HCT116 (cell line): Measurements from ENCODE around the gene KRTDAP. TPM values are rescaled to one million over a fixed set of nuclear protein-coding genes. Genes with fewer than 3 reads are reported as not detected.

Source experiments
- ATAC-seq: fragments of 200-7000 bp; cut with Tn5 transposase; 2 replicates; pipeline ENCODE4 v1.9.1; 2020; ENCODE audit warnings: mild to moderate bottlenecking, moderate library complexity
- BruUV-seq: library from RNA; stranded (reverse); fragments of 400-500 nt; replicated peaks from 2 replicates; lab custom pipeline; 2021; lab: Mats Ljungman, UMichigan
- CTCF ChIA-PET: fragments of 300-600 bp; sonication (Branson Sonifier 250); formaldehyde crosslinking; loops from one replicate; lab custom pipeline; 2021; ENCODE audit warnings: antibody characterized with exemption; lab: Charles Lee
- POLR2A ChIA-PET: fragments of 300-600, 350-600 bp; sonication (Branson Sonifier 250); formaldehyde crosslinking; loops from one replicate; lab custom pipeline; 2021; ENCODE audit warnings: antibody characterized with exemption; lab: Charles Lee
- RAD21 ChIA-PET, 2 experiments: fragments of 300-600 bp; sonication (Branson Sonifier 250); formaldehyde crosslinking; loops; one replicate each; lab custom pipeline; 2023; ENCODE audit warnings: low total read pairs in 2 of 2; ENCODE audit not compliant: uncharacterized antibody in 2 of 2, unreplicated experiment in 2 of 2, low non-redundant PET in 1 of 2; lab: Charles Lee
- DNase-seq: peaks from one replicate; pipeline ENCODE4 v3.0.0-alpha.2; 2010; ENCODE audit warnings: low read depth, low spot score
- H2AFZ ChIP-seq: fragments of 200-600 bp; shearing (Covaris generic), sonication (generic); 2 replicates; pipeline ENCODE4 v1.6.1; 2017; ENCODE audit warnings: low read depth, mixed run types, mixed read lengths, antibody characterized with exemption, low read length; ENCODE audit not compliant: poor library complexity, severe bottlenecking
- H3K27ac ChIP-seq: 2 replicates; pipeline ENCODE4 v1.5.1; 2012; ENCODE audit warnings: low read depth, low read length
- H3K27me3 ChIP-seq: fragments of 200-600 bp; sonication (generic); 2 replicates; pipeline ENCODE4 v1.6.1; 2016; ENCODE audit warnings: mixed run types, low read length, mixed read lengths; ENCODE audit not compliant: insufficient read depth
- H3K36me3 ChIP-seq, 2 experiments: fragments of 200-500 bp in 1 of 2; fragments of 200-600 bp in 1 of 2; sonication (Bioruptor generic) in 1 of 2; sonication (generic) in 1 of 2; 2 replicates each; pipeline versions ENCODE4 v1.5.1 to v1.6.1; 2014 to 2016; ENCODE audit warnings: low read length in 2 of 2, inconsistent platforms in 1 of 2, mixed read lengths in 1 of 2, mixed run types in 1 of 2; ENCODE audit not compliant: insufficient read depth in 2 of 2, control insufficient read depth in 1 of 2
- H3K4me1 ChIP-seq, 2 experiments: fragments of 200-600 bp in 1 of 2; sonication (generic) in 1 of 2; 2 replicates each; pipeline versions ENCODE4 v1.5.1 to v1.6.1; 2012 to 2017; ENCODE audit warnings: low read length in 2 of 2, inconsistent platforms in 1 of 2, mild to moderate bottlenecking in 1 of 2, mixed read lengths in 1 of 2, mixed run types in 1 of 2, moderate library complexity in 1 of 2; ENCODE audit not compliant: insufficient read depth in 2 of 2, control insufficient read depth in 1 of 2
- H3K4me2 ChIP-seq: fragments of 200-600 bp; sonication (generic); 2 replicates; pipeline ENCODE4 v1.6.1; 2017; ENCODE audit warnings: mixed run types, low read length, mixed read lengths
- H3K4me3 ChIP-seq, 2 experiments: fragments of 200-600 bp in 1 of 2; sonication (generic) in 1 of 2; replicated peaks in 1 of 2; 2 replicates each; pipeline ENCODE4 v1.5.1; 2011 to 2016; ENCODE audit warnings: low read length in 2 of 2, control low read depth in 1 of 2, low read depth in 1 of 2, mild to moderate bottlenecking in 1 of 2, mixed read lengths in 1 of 2, mixed run types in 1 of 2
- H3K79me2 ChIP-seq: fragments of 200-600 bp; sonication (generic); 2 replicates; pipeline ENCODE4 v1.6.1; 2017; ENCODE audit warnings: mild to moderate bottlenecking, mixed run types, low read length, moderate library complexity, mixed read lengths; ENCODE audit not compliant: insufficient read depth
- H3K9ac ChIP-seq: fragments of 200-600 bp; sonication (generic); 2 replicates; pipeline ENCODE4 v1.6.1; 2016; ENCODE audit warnings: low read length, mixed read lengths
- H3K9me2 ChIP-seq: fragments of 200-600 bp; sonication (generic), shearing (Covaris generic); 2 replicates; pipeline ENCODE4 v1.6.1; 2017; ENCODE audit warnings: mixed run types, mild to moderate bottlenecking, moderate library complexity; ENCODE audit not compliant: insufficient read depth
- H3K9me3 ChIP-seq, 2 experiments: fragments of 200-500 bp in 1 of 2; fragments of 200-600 bp in 1 of 2; sonication (Bioruptor generic) in 1 of 2; sonication (generic) in 1 of 2; 2 replicates each; pipeline ENCODE4 v1.6.1; 2014 to 2017; ENCODE audit warnings: low read length in 2 of 2, mixed read lengths in 2 of 2, inconsistent platforms in 1 of 2, low read depth in 1 of 2, mild to moderate bottlenecking in 1 of 2, mixed run types in 1 of 2, moderate library complexity in 1 of 2; ENCODE audit not compliant: control insufficient read depth in 1 of 2, insufficient read depth in 1 of 2
- H4K20me1 ChIP-seq: fragments of 200-600 bp; sonication (generic), shearing (Covaris generic); 2 replicates; pipeline ENCODE4 v1.6.1; 2017; ENCODE audit warnings: mixed run types, mild to moderate bottlenecking, moderate library complexity; ENCODE audit not compliant: insufficient read depth
- CBX3 ChIP-seq: IDR thresholded peaks from 2 replicates; pipeline ENCODE4 v1.6.1; 2012; ENCODE audit warnings: low read depth
- EZH2 ChIP-seq: fragments of 200-600 bp; sonication (generic); IDR thresholded peaks from 2 replicates; pipeline ENCODE4 v1.6.1; 2017; ENCODE audit warnings: antibody characterized with exemption, mixed run types
- EZH2phosphoT487 ChIP-seq: fragments of 200-600 bp; IDR thresholded peaks from 2 replicates; pipeline ENCODE4 v1.6.1; 2018; ENCODE audit warnings: antibody characterized with exemption, borderline replicate concordance
- FOSL1 ChIP-seq: IDR thresholded peaks from 2 replicates; pipeline ENCODE4 v1.6.1; 2012; ENCODE audit warnings: low read depth
- JUND ChIP-seq: IDR thresholded peaks from 2 replicates; pipeline ENCODE4 v1.6.1; 2012
- POLR2A ChIP-seq: IDR thresholded peaks from 2 replicates; pipeline ENCODE4 v1.7.0; 2011; ENCODE audit warnings: borderline replicate concordance; ENCODE audit not compliant: insufficient read depth, insufficient read length; ENCODE audit errors: extremely low read depth
- SIN3A ChIP-seq: IDR thresholded peaks from 2 replicates; pipeline ENCODE4 v1.6.1; 2012; ENCODE audit warnings: low read depth
- TCF7L2 ChIP-seq: IDR thresholded peaks from 2 replicates; pipeline ENCODE4 v1.7.0; 2011; ENCODE audit warnings: borderline replicate concordance, inconsistent platforms; ENCODE audit not compliant: insufficient read depth, insufficient read length; ENCODE audit errors: extremely low read depth
- YY1 ChIP-seq: IDR thresholded peaks from 2 replicates; pipeline ENCODE4 v1.6.1; 2011; ENCODE audit warnings: low read length, low read depth, moderate library complexity, mild to moderate bottlenecking; ENCODE audit not compliant: insufficient replicate concordance; ENCODE audit errors: extremely low read depth
- ZFX ChIP-seq: fragments of 450-650 bp; IDR thresholded peaks from 2 replicates; pipeline ENCODE4 v1.6.1; 2017
- ZNF274 ChIP-seq: fragments of 200-500 bp; sonication (Bioruptor generic); IDR thresholded peaks from 2 replicates; pipeline ENCODE4 v1.6.1; 2014; ENCODE audit warnings: mild to moderate bottlenecking, low read depth, low read length, inconsistent platforms
- intact Hi-C: fragments of 100-400 bp; cut with micrococcal nuclease; formaldehyde crosslinking; loops from 2 replicates; pipeline ENCODE4 v1.10.0; 2022
- total RNA-seq: library from RNA; stranded (reverse); gene quantifications from one replicate; pipeline ENCODE4 v1.2.1, GENCODE V29; 2021; ENCODE audit not compliant: unreplicated experiment
- TF ChIP-seq, protein P1 (sequence below): IDR thresholded peaks from 2 replicates; pipeline ENCODE4 v1.6.1; 2012
- TF ChIP-seq, protein P2 (sequence below): IDR thresholded peaks from 2 replicates; pipeline ENCODE4 v1.6.1; 2012; ENCODE audit warnings: low read depth

The KRTDAP gene
- total RNA-seq, 1 experiment from 2014 or later, result 0.74 TPM

DNA sequence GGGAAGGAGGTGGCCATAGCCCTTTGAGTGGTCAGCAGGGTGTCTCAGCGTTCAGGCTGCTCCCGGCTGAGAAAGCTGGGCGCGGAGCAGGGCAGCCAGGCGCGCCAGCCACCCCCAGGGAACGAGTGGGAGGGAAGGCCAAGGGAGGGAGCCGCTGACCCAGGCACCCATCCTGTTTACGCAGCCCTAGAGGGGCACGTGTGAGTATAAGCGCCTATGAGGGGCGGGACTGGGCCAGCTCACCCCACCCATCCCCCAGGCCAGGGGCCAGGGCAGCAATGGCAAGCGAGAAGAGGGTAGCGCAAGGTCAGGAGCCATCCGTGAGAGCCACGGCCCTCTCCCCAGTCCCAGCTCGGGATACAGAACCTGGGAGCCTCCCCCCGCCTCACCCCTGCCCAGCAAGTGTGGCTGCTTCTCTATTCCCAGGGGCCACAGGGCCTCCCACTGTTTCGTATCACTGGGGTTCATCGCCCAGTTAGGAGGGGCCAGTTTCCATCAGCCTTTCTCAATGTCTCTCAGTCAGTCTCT, 24.1 kb upstream of the KRTDAP start:
- RAD21 ChIA-PET, result no interaction called here
- peak overlapping the region; percentile 23 to 37 for H3K4me3 ChIP-seq
- peak overlapping the region; percentile 39; the same call in 1 of the 2 replicates for H3K9ac ChIP-seq
- ATAC-seq, result no peak
- no peaks in the 10 kb centered on the region for H3K9me2 ChIP-seq
- no peaks in the 10 kb centered on the region for H3K36me3 ChIP-seq
- peaks cover 17 to 50% of the 10 kb centered on the region in 2 experiments for H3K4me1 ChIP-seq
- CTCF ChIA-PET, result no interaction called here
- H3K9me3 ChIP-seq, result no peaks in the 10 kb centered on the region
- TF ChIP-seq, protein P1, sequence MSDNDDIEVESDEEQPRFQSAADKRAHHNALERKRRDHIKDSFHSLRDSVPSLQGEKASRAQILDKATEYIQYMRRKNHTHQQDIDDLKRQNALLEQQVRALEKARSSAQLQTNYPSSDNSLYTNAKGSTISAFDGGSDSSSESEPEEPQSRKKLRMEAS, result no peak
- TF ChIP-seq ZFX (no peak), JUND (no peak), SIN3A (no peak), YY1 (no peak), CBX3 (no peak), TCF7L2 (no peak), EZH2phosphoT487 (no peak), ZNF274 (no peak), FOSL1 (no peak), EZH2 (no peak), POLR2A (no peak)
- TF ChIP-seq, protein P2, sequence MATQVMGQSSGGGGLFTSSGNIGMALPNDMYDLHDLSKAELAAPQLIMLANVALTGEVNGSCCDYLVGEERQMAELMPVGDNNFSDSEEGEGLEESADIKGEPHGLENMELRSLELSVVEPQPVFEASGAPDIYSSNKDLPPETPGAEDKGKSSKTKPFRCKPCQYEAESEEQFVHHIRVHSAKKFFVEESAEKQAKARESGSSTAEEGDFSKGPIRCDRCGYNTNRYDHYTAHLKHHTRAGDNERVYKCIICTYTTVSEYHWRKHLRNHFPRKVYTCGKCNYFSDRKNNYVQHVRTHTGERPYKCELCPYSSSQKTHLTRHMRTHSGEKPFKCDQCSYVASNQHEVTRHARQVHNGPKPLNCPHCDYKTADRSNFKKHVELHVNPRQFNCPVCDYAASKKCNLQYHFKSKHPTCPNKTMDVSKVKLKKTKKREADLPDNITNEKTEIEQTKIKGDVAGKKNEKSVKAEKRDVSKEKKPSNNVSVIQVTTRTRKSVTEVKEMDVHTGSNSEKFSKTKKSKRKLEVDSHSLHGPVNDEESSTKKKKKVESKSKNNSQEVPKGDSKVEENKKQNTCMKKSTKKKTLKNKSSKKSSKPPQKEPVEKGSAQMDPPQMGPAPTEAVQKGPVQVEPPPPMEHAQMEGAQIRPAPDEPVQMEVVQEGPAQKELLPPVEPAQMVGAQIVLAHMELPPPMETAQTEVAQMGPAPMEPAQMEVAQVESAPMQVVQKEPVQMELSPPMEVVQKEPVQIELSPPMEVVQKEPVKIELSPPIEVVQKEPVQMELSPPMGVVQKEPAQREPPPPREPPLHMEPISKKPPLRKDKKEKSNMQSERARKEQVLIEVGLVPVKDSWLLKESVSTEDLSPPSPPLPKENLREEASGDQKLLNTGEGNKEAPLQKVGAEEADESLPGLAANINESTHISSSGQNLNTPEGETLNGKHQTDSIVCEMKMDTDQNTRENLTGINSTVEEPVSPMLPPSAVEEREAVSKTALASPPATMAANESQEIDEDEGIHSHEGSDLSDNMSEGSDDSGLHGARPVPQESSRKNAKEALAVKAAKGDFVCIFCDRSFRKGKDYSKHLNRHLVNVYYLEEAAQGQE, result no peak
- intact Hi-C loops, result no loop called here
- H3K27me3 ChIP-seq, result no peaks in the 10 kb centered on the region
- H2AFZ ChIP-seq, result no peak overlapping the region
- H3K4me2 ChIP-seq, result peak overlapping the region; percentile 64
- BruUV-seq, result no TSS peak
- no peaks in the 10 kb centered on the region for H4K20me1 ChIP-seq
- POLR2A ChIA-PET, result no interaction called here
- H3K27ac ChIP-seq, result peak overlapping the region; percentile 31; the same call in 1 of the 2 replicates
- no peak for DNase-seq
- peaks cover 7% of the 10 kb centered on the region for H3K79me2 ChIP-seq
